Left forelimb (tissue), 1 donor: ENCODE measurements around the gene PALLD.

Experiments used
- DNase-seq: peaks from one replicate; pipeline ENCODE4 v3.0.0-alpha.2; 2018; ENCODE audit warnings: low spot score

PALLD gene

GRCh38 chr4:168558599-168558998 lies 61.7 kb downstream of the PALLD start:
- no peak for DNase-seq

GRCh38 chr4:168560184-168561180 lies 63.6 kb downstream of the PALLD start:
- no peak for DNase-seq

GRCh38 chr4:168562041-168562571 lies 65.3 kb downstream of the PALLD start:
- no peak for DNase-seq

GRCh38 chr4:168564023-168564422 lies 67.2 kb downstream of the PALLD start:
- no peak for DNase-seq

GRCh38 chr4:168565130-168565529 lies 68.3 kb downstream of the PALLD start:
- no peak for DNase-seq

- no peak for DNase-seq
Measured at GRCh38 chr4:168566726-168567125, 69.9 kb downstream of the PALLD start.

GRCh38 chr4:168569066-168569930 lies 72.4 kb downstream of the PALLD start:
- DNase-seq, result no peak

GRCh38 chr4:168569931-168570276 lies 73.1 kb downstream of the PALLD start:
- no peak for DNase-seq

GRCh38 chr4:168570466-168570865 lies 73.6 kb downstream of the PALLD start:
- no peak for DNase-seq

GRCh38 chr4:168572002-168572401 lies 75.2 kb downstream of the PALLD start:
- no peak for DNase-seq

- no peak for DNase-seq
Measured at GRCh38 chr4:168573870-168574269, 77.0 kb downstream of the PALLD start.

- DNase-seq, result no peak
Measured at GRCh38 chr4:168574581-168575295, 77.9 kb downstream of the PALLD start.

- no peak for DNase-seq
Measured at GRCh38 chr4:168575473-168575872, 78.6 kb downstream of the PALLD start.

- DNase-seq, result no peak
Measured at GRCh38 chr4:168577624-168578023, 80.8 kb downstream of the PALLD start.

- DNase-seq, result no peak
Measured at GRCh38 chr4:168580228-168580627, 83.4 kb downstream of the PALLD start.

GRCh38 chr4:168584321-168584771 lies 87.5 kb downstream of the PALLD start:
- DNase-seq, result no peak

GRCh38 chr4:168585168-168586091 lies 88.6 kb downstream of the PALLD start:
- DNase-seq, result peak; percentile 73

GRCh38 chr4:168586926-168587325 lies 90.1 kb downstream of the PALLD start:
- no peak for DNase-seq

- no peak for DNase-seq
Measured at GRCh38 chr4:168587411-168588125, 90.7 kb downstream of the PALLD start.

- no peak for DNase-seq
Measured at GRCh38 chr4:168588916-168589531, 92.2 kb downstream of the PALLD start.
